H1 (cell line): ENCODE measurements around the gene CACNA1B. TPM values are rescaled to one million over a fixed set of nuclear protein-coding genes. Genes with fewer than 3 reads are reported as not detected.

ENCODE experiments used
- CHD1 ChIP-seq: IDR thresholded peaks from 2 replicates; pipeline ENCODE4 v1.6.1; 2012; ENCODE audit warnings: low read depth, low read length, improper control_type of control experiment
- CTBP2 ChIP-seq: IDR thresholded peaks from 2 replicates; pipeline ENCODE4 v1.7.0; 2011; ENCODE audit warnings: borderline replicate concordance, mild to moderate bottlenecking, moderate library complexity, mixed read lengths, low read length; ENCODE audit not compliant: insufficient read depth, insufficient read length
- EZH2 ChIP-seq: fragments of 200-600 bp; sonication (generic); IDR thresholded peaks from 2 replicates; pipeline ENCODE4 v1.7.1; 2012; ENCODE audit warnings: low read depth, mild to moderate bottlenecking, moderate library complexity, low read length, inconsistent platforms; ENCODE audit not compliant: severe bottlenecking
- JUN ChIP-seq: IDR thresholded peaks from 2 replicates; pipeline ENCODE4 v1.6.1; 2011; ENCODE audit warnings: low read depth, mild to moderate bottlenecking, improper control_type of control experiment, low read length
- JUND ChIP-seq: IDR thresholded peaks from 2 replicates; pipeline ENCODE4 v1.6.1; 2011; ENCODE audit warnings: mild to moderate bottlenecking, improper control_type of control experiment, low read length
- MAX ChIP-seq: IDR thresholded peaks from 2 replicates; pipeline ENCODE4 v1.6.1; 2012; ENCODE audit warnings: inconsistent platforms
- POU5F1 ChIP-seq: IDR thresholded peaks from 2 replicates; pipeline ENCODE4 v1.6.1; 2011; ENCODE audit warnings: low read depth, mild to moderate bottlenecking, low read length, moderate library complexity
- RFX5 ChIP-seq: IDR thresholded peaks from 2 replicates; pipeline ENCODE4 v1.6.1; 2011; ENCODE audit warnings: low read depth, low read length, improper control_type of control experiment, borderline replicate concordance
- SP1 ChIP-seq: IDR thresholded peaks from 2 replicates; pipeline ENCODE4 v1.6.1; 2011; ENCODE audit warnings: low read depth, low read length
- SRF ChIP-seq: IDR thresholded peaks from 2 replicates; pipeline ENCODE4 v1.6.1; 2011; ENCODE audit warnings: mild to moderate bottlenecking, low read depth, low read length, moderate library complexity
- TBP ChIP-seq: IDR thresholded peaks from 2 replicates; pipeline ENCODE4 v1.6.1; 2011; ENCODE audit warnings: low read depth, low read length, improper control_type of control experiment
- TEAD4 ChIP-seq: IDR thresholded peaks from 2 replicates; pipeline ENCODE4 v1.6.1; 2012; ENCODE audit warnings: low read depth, low read length, inconsistent platforms, mixed read lengths
- YY1 ChIP-seq: IDR thresholded peaks from 2 replicates; pipeline ENCODE4 v1.6.1; 2011; ENCODE audit warnings: low read depth, mild to moderate bottlenecking, low read length
- polyA plus RNA-seq, 7 experiments: library from polyadenylated mRNA; depleted of rRNA in 3 of 7; stranded (reverse) in 5 of 7; unstranded in 2 of 7; fragments of >200 nt in 5 of 7; fragments of 200-250 nt in 2 of 7; gene quantifications; 1 replicate in 5 of 7; 2 replicates in 1 of 7; 4 replicates in 1 of 7; pipeline versions ENCODE4 v1.2.1 to v1.2.3, GENCODE V29; 2011 to 2013; ENCODE audit warnings: missing spikeins in 2 of 7, mixed read lengths in 2 of 7
- total RNA-seq: library from RNA; stranded (reverse); fragmentation: NEBNext Ultra II Directional; extraction: Animal tissue kit (Norgen Biotek cat#: 25700); gene quantifications from 2 replicates; pipeline ENCODE4 v1.2.1, GENCODE V29; 2021
- TF ChIP-seq, protein P1 (sequence below), 3 experiments: IDR thresholded peaks; 1 replicate in 2 of 3; 2 replicates in 1 of 3; pipeline versions ENCODE4 v1.5.1 to v1.6.1; 2011; ENCODE audit warnings: low read length in 3 of 3, mild to moderate bottlenecking in 3 of 3, inconsistent platforms in 2 of 3, low read depth in 1 of 3, moderate library complexity in 1 of 3; ENCODE audit not compliant: insufficient read depth in 1 of 3; ENCODE audit errors: control extremely low read depth in 1 of 3
- TF ChIP-seq, protein P2 (sequence below): IDR thresholded peaks from 2 replicates; pipeline ENCODE4 v1.6.1; 2012; ENCODE audit warnings: inconsistent platforms

Gene CACNA1B
- total and polyA plus RNA-seq, 2 of the 8 experiments (the other 6 are each of a cell fraction or from before 2014, with no cell fraction given) = 1.5 to 5.7 TPM

GRCh38 chr9:138022756-138023393 lies 145.3 kb downstream of the CACNA1B start (continued):
- TF ChIP-seq YY1 (no peak), RFX5 (no peak), CHD1 (no peak), POU5F1 (no peak), EZH2 (peak; percentile 5), SP1 (no peak), MAX (peak; percentile 52; the same call in 1 of the 2 replicates), JUN (no peak), TEAD4 (no peak), TBP (no peak), JUND (no peak), CTBP2 (no peak), SRF (no peak)
- TF ChIP-seq, protein P1, sequence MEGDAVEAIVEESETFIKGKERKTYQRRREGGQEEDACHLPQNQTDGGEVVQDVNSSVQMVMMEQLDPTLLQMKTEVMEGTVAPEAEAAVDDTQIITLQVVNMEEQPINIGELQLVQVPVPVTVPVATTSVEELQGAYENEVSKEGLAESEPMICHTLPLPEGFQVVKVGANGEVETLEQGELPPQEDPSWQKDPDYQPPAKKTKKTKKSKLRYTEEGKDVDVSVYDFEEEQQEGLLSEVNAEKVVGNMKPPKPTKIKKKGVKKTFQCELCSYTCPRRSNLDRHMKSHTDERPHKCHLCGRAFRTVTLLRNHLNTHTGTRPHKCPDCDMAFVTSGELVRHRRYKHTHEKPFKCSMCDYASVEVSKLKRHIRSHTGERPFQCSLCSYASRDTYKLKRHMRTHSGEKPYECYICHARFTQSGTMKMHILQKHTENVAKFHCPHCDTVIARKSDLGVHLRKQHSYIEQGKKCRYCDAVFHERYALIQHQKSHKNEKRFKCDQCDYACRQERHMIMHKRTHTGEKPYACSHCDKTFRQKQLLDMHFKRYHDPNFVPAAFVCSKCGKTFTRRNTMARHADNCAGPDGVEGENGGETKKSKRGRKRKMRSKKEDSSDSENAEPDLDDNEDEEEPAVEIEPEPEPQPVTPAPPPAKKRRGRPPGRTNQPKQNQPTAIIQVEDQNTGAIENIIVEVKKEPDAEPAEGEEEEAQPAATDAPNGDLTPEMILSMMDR (IDR thresholded peaks at IDR 0.05; ENCODE audit: control extremely low read depth in 1 of 3, insufficient read depth in 1 of 3, low read depth in 1 of 3, low read length in 3 of 3) = 0 out of 4 replicates have a peak, but pooled peaks of 1 of the 3 experiments have one; percentile 4
- TF ChIP-seq, protein P2, sequence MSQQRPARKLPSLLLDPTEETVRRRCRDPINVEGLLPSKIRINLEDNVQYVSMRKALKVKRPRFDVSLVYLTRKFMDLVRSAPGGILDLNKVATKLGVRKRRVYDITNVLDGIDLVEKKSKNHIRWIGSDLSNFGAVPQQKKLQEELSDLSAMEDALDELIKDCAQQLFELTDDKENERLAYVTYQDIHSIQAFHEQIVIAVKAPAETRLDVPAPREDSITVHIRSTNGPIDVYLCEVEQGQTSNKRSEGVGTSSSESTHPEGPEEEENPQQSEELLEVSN = peak; percentile 56; the same call in 1 of the 2 replicates
